ENCODE measurements around the gene CMSS1.

GRCh38 chr3:99921377-99921695 lies 103.7 kb downstream of the CMSS1 start:
- no peak for TF ChIP-seq CTCF (IDR thresholded peaks at IDR 0.05; ENCODE audit: insufficient read depth, low read length)
- TF ChIP-seq GABPA (IDR thresholded peaks at IDR 0.05; ENCODE audit: low read depth) = no peak
- TF ChIP-seq POLR2AphosphoS5 (IDR thresholded peaks at IDR 0.05; ENCODE audit: low read depth) = no peak
